PC-3 (cell line): ENCODE results near the gene ARL16. TPM values are rescaled to one million over a fixed set of nuclear protein-coding genes. Genes with fewer than 3 reads are reported as not detected.
A peak's percentile ranks its signal among the peaks of the same experiment; 100 is the strongest.
"Not testable (repeated sequence)": the region's sequence is repeated elsewhere in the genome, so short reads cannot be mapped to it uniquely, and the experiment has no call there.

ENCODE experiments used
- ATAC-seq: fragments of 200-7000 bp; cut with Tn5 transposase; 2 replicates; pipeline ENCODE4 v1.9.1; 2020; ENCODE audit warnings: mild to moderate bottlenecking, moderate library complexity
- BruUV-seq: library from RNA; stranded (reverse); fragments of 400-500 nt; replicated peaks from 2 replicates; lab custom pipeline; 2021; lab: Mats Ljungman, UMichigan
- CTCF ChIA-PET: fragments of 300-600 bp; sonication (Branson Sonifier 250); formaldehyde crosslinking; loops from one replicate; lab custom pipeline; 2022; ENCODE audit warnings: antibody characterized with exemption; lab: Charles Lee
- POLR2A ChIA-PET: fragments of 300-600 bp; sonication (Branson Sonifier 250); formaldehyde crosslinking; loops from one replicate; lab custom pipeline; 2022; ENCODE audit warnings: antibody characterized with exemption; ENCODE audit not compliant: unreplicated experiment; lab: Charles Lee
- DNase-seq: peaks from one replicate; pipeline ENCODE4 v3.0.0-alpha.2; 2015
- H2AFZ ChIP-seq: fragments of 300-600 bp; sonication (generic); 2 replicates; pipeline ENCODE4 v1.6.0; 2016; ENCODE audit warnings: antibody characterized with exemption, low read length
- H3F3A ChIP-seq: fragments of 300-600 bp; sonication (generic); one replicate; pipeline ENCODE4 v1.6.0; 2017; ENCODE audit warnings: antibody characterized with exemption, low read length, control low read depth, mild to moderate bottlenecking; ENCODE audit not compliant: unreplicated experiment
- H3K27ac ChIP-seq: fragments of 300-600 bp; sonication (generic); 2 replicates; pipeline ENCODE4 v1.5.1; 2016; ENCODE audit warnings: mild to moderate bottlenecking, low read length
- H3K27me3 ChIP-seq: fragments of 300-600 bp; sonication (generic); 2 replicates; pipeline ENCODE4 v1.6.1; 2016; ENCODE audit warnings: low read length, mixed read lengths
- H3K36me3 ChIP-seq: fragments of 300-600 bp; sonication (generic); 2 replicates; pipeline ENCODE4 v1.6.1; 2016; ENCODE audit warnings: low read depth, mixed run types, low read length, mixed read lengths
- H3K4me1 ChIP-seq: fragments of 300-600 bp; sonication (generic); 2 replicates; pipeline ENCODE4 v1.5.1; 2016; ENCODE audit warnings: low read length; ENCODE audit not compliant: insufficient read depth
- H3K4me2 ChIP-seq: fragments of 300-600 bp; sonication (generic); 2 replicates; pipeline ENCODE4 v1.6.0; 2016; ENCODE audit warnings: low read length
- H3K4me3 ChIP-seq: fragments of 300-600 bp; sonication (generic); 2 replicates; pipeline ENCODE4 v1.5.1; 2016; ENCODE audit warnings: mild to moderate bottlenecking, low read length, mixed read lengths
- H3K79me2 ChIP-seq: fragments of 300-600 bp; sonication (generic); 2 replicates; pipeline ENCODE4 v1.6.1; 2017; ENCODE audit warnings: low read length, mixed read lengths
- H3K9ac ChIP-seq: fragments of 300-600 bp; sonication (generic); 2 replicates; pipeline ENCODE4 v1.6.0; 2016; ENCODE audit warnings: mild to moderate bottlenecking, low read length
- H3K9me2 ChIP-seq: fragments of 300-600 bp; sonication (generic); replicated peaks from 2 replicates; pipeline ENCODE4 v1.6.1; 2016; ENCODE audit warnings: mixed run types, low read length, mixed read lengths
- H3K9me3 ChIP-seq: fragments of 300-600 bp; sonication (generic); 2 replicates; pipeline ENCODE4 v1.6.1; 2016; ENCODE audit warnings: low read length, mixed read lengths
- H4K20me1 ChIP-seq: fragments of 300-600 bp; sonication (generic); 2 replicates; pipeline ENCODE4 v1.6.1; 2016; ENCODE audit warnings: low read length, mixed read lengths
- CTCF ChIP-seq: fragments of 300-600 bp; sonication (generic); conservative IDR thresholded peaks from 2 replicates; pipeline ENCODE4 v1.5.1; 2017; ENCODE audit warnings: antibody characterized with exemption, low read depth, mild to moderate bottlenecking, low read length
- EZH2 ChIP-seq: fragments of 300-600 bp; sonication (generic); IDR thresholded peaks from one replicate; pipeline ENCODE4 v1.6.1; 2017; ENCODE audit warnings: antibody characterized with exemption, mild to moderate bottlenecking, low read length; ENCODE audit not compliant: unreplicated experiment
- EZH2phosphoT487 ChIP-seq: fragments of 300-600 bp; sonication (generic); IDR thresholded peaks from 2 replicates; pipeline ENCODE4 v1.6.1; 2018; ENCODE audit warnings: mild to moderate bottlenecking, antibody characterized with exemption, low read length, borderline replicate concordance
- intact Hi-C: fragments of 100-400 bp; cut with micrococcal nuclease; formaldehyde crosslinking; loops from 2 replicates; pipeline ENCODE4 v1.9.0; 2023
- total RNA-seq: library from RNA; depleted of rRNA; stranded (reverse); fragments of >200 nt; gene quantifications from 2 replicates; pipeline ENCODE4 v1.2.3, GENCODE V29; 2014

ARL16 gene
- total RNA-seq, 1 experiment from 2014 or later = 68.8 TPM

- H3K4me2 ChIP-seq, POLR2A ChIA-PET, H3K9ac ChIP-seq, H3K9me2 ChIP-seq, H3K4me1 ChIP-seq, H3K79me2 ChIP-seq, H3K27me3 ChIP-seq, H3F3A ChIP-seq, H2AFZ ChIP-seq, ATAC-seq, H3K27ac ChIP-seq, H3K4me3 ChIP-seq, BruUV-seq, H4K20me1 ChIP-seq, H3K9me3 ChIP-seq, intact Hi-C loops: not testable (repeated sequence)
- peaks cover 24% of the 10 kb centered on the region; the same call in 1 of the 2 replicates for H3K36me3 ChIP-seq
- peak; percentile 43 for DNase-seq
- TF ChIP-seq CTCF = peak; percentile 44; the same call in 1 of the 2 replicates
- CTCF ChIA-PET = interaction anchor here (0.5 kb wide), 1 partner anchor 183 kb away, joined by 4 read pairs; no protein-coding TSS in a partner anchor
Measured at GRCh38 chr17:81675515-81676221, 7.9 kb downstream of the ARL16 start.

GRCh38 chr17:81673561-81674258 is 9.9 kb downstream of the ARL16 start:
- H3K36me3 ChIP-seq = peaks cover 34% of the 10 kb centered on the region

More at GRCh38 chr17:81673561-81674258, 9.9 kb downstream of the ARL16 start:
- intact Hi-C loops = no loop called here
- no peak overlapping the region for H3K27ac ChIP-seq
- no peak for TF ChIP-seq CTCF
- TF ChIP-seq EZH2 = no peak
- TF ChIP-seq EZH2phosphoT487 = no peak
- DNase-seq (no peak), ATAC-seq (no peak)
- no peak overlapping the region for H3K4me2 ChIP-seq
- H3K9me3 ChIP-seq = no peaks in the 10 kb centered on the region
- no peaks in the 10 kb centered on the region for H3K4me1 ChIP-seq
- no peak overlapping the region for H3K9ac ChIP-seq
- CTCF ChIA-PET = no interaction called here
- H3F3A ChIP-seq = no peaks in the 10 kb centered on the region
- H3K79me2 ChIP-seq = peaks cover 18% of the 10 kb centered on the region
- no peaks in the 10 kb centered on the region for H3K27me3 ChIP-seq
- H3K4me3 ChIP-seq = no peak overlapping the region
- H2AFZ ChIP-seq = no peak overlapping the region
- no TSS peak for BruUV-seq
- POLR2A ChIA-PET = no interaction called here
- no peaks in the 10 kb centered on the region for H4K20me1 ChIP-seq
- H3K9me2 ChIP-seq = no peaks in the 10 kb centered on the region
